PFSK-1 (cell line): ENCODE measurements around the gene ACOXL.

Experiments used
- FOXP2 ChIP-seq: optimal IDR thresholded peaks from 2 replicates; pipeline ENCODE3; 2011; ENCODE audit warnings: borderline replicate concordance, control low read depth, inconsistent platforms; ENCODE audit not compliant: insufficient read depth; ENCODE audit errors: extremely low read length, extremely low read depth
- POLR2AphosphoS5 ChIP-seq: IDR thresholded peaks from 2 replicates; pipeline ENCODE4 v1.6.1; 2012; ENCODE audit warnings: low read depth, mild to moderate bottlenecking, control low read depth, low read length, moderate library complexity
- REST ChIP-seq, 2 experiments: IDR thresholded peaks; 2 replicates each; pipeline versions ENCODE4 v1.6.1 to v1.8.0; 2011 to 2012; ENCODE audit warnings: low read depth in 2 of 2, low read length in 2 of 2, control low read depth in 1 of 2, inconsistent platforms in 1 of 2, mild to moderate bottlenecking in 1 of 2, moderate library complexity in 1 of 2; ENCODE audit not compliant: insufficient read depth in 1 of 2
- SIN3A ChIP-seq: IDR thresholded peaks from 2 replicates; pipeline ENCODE4 v1.6.1; 2012; ENCODE audit warnings: mild to moderate bottlenecking, low read length, moderate library complexity, borderline replicate concordance; ENCODE audit not compliant: insufficient read depth
- TAF1 ChIP-seq: IDR thresholded peaks from 2 replicates; pipeline ENCODE4 v1.6.1; 2012; ENCODE audit warnings: low read length, control low read depth, borderline replicate concordance; ENCODE audit not compliant: insufficient read depth

DNA sequence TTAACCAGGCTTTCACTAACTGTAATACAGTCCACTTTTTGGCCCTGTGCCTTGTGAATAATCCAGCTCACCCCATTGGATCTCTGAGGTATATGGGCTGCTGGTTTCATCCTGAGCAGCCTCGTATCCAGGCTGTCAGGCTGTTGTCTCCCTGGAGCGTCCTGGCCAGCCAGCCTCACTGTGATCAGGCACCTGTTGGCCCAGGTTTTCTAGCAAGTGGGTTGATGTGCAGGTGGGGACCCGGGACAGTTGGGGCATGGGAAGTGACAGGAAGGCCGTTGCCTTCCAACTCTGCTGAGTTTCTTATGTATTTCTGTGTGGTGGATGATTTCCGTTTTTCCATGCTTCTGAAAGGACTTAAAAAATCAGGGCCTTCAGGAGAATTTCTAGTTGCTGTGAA lies 132.4 kb downstream of the ACOXL start:
- no peak for TF ChIP-seq TAF1
- TF ChIP-seq POLR2AphosphoS5, result no peak
- TF ChIP-seq REST (IDR thresholded peaks at IDR 0.05; ENCODE audit: insufficient read depth in 1 of 2, low read depth in 2 of 2, low read length in 2 of 2), result no peak
- no peak for TF ChIP-seq SIN3A
- TF ChIP-seq FOXP2, result no peak
